NCI-H2029 (cell line): Measurements from ENCODE around the gene PELI2.
"Not testable (repeated sequence)": the region's sequence is repeated elsewhere in the genome, so short reads cannot be mapped to it uniquely, and the experiment has no call there.

Source experiments
- DNase-seq: peaks from one replicate; lab custom pipeline; 2025; lab: John Stamatoyannopoulos, UW

The PELI2 gene

DNA sequence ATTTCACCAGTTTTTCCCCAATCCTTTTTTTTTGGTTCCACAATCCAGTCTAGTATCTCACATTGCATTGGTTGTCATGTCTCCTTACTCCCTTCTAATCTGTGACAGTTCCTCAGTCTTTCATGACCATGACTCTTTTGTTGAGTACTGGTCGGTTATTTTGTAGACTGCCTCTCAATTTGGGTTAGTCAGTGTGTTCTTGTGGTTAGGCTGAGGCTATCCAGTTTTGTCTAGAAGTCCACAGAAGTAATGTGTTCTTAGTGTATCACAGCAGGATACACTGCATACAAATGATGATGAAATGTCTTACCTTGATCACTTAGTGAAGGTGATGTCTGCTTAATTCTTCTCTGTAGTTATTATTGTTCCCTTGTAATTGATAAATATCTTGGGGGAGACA lies 24.8 kb downstream of the PELI2 start:
- no peak for DNase-seq

DNA sequence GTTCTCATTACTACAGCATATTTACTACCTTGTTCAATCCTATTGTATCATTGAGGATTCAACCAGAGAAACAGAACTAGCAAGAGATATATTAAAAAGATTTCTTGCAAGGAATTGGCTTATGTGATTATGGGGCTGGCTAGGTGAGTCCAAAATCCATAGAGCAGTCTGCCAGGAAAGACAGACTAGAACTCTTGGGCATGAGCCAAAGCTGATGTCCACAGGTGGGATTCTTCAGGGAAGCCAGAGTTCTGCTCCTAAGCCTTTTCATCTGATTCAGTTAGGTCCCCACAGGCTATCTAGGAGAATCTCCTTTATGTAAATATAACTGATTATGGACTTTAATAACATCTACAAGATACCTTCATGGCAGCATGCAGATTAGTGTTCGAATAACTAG lies 26.0 kb downstream of the PELI2 start:
- DNase-seq, result no peak

DNA sequence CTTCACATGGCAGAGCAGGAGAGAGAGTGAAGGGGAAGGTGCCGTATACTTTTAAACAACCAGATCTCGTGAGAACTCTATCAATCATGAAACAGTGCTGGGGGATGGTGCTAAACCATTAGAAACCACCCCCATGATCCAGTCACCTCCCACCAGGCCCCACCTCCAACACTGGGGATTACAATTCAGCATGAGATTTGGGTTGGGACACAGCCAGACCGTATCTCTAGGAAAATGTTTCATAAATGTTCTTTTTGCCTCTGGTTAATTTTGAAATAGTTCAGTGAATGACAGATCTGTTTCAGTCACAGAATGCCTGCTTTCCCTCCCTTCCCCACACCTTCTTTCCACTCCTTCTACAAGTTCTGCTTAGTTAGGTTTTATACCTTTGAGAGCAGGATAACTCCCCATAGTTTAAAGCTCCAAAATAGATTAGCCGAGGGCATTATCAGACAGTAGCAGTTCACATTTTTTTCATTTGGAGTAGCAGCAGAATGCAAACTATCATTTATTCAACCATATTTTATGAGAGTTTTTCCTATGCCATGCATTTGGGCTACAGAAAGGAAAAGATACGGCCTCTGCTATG lies 27.1 kb downstream of the PELI2 start:
- no peak for DNase-seq

DNA sequence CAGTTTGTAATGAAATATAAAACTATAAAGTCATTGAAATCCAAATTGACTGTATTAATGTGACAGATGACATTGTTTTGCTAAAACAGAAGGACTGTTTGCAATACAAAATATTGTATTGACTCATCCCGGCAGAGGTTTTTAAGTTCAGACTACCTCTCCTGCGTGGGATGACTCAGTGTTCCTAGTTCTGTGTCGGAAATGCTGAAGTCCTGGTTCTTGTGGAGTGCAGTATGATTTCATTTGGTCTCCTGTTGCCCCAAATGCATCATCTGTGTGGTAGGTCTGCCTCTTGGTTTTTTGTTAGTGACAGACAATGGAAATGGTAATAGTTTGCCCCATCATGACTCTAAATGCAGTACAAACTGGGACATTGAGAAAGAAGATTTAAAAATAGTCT lies 27.8 kb downstream of the PELI2 start:
- no peak for DNase-seq

- DNase-seq, result no peak
Observed at GRCh38 chr14:56147449-56147848, 29.2 kb downstream of the PELI2 start.

GRCh38 chr14:56147986-56148901 lies 30.0 kb downstream of the PELI2 start:
- no peak for DNase-seq

- DNase-seq, result no peak
Observed at GRCh38 chr14:56149151-56149550, 30.9 kb downstream of the PELI2 start.

DNA sequence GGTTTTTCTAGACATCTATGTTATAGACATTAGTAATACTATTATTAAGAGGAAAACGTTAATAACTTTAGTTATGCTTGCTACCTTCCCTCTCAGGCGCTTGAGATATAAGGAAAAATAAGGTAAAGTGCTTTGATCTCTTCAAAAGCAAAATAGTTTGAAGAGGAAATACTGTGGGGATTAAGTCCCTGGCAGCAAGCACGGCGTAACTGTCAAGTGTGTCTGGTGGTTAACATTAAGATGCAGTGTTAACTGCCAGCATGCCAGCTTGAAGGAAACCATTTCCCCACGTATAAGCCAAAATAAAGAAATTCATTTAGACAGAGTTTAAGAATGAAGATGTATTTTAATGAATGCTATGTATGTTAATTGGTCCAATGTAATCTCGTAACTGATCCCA lies 31.8 kb downstream of the PELI2 start:
- no peak for DNase-seq

GRCh38 chr14:56150645-56151345 lies 32.6 kb downstream of the PELI2 start:
- no peak for DNase-seq

GRCh38 chr14:56152221-56152620 lies 34.0 kb downstream of the PELI2 start:
- no peak for DNase-seq

DNA sequence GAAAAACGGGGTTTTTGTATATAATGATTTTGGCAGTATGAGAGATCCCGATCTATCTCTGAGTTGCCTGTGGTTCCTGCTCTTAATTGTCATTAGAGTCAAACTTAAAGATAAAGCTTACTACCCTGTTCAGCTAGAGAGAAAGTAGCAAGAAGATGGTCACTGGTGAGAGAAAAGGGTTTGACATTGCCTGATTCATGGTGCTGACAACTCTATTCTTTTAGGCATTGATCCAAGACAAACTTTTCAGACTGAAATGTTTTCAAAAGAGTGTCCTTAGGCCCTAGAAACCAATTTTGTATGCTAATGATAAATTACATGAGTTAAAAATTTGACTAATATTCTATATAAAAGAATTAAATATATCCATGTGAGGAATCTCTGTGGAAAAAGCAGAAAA lies 35.1 kb downstream of the PELI2 start:
- DNase-seq, result no peak

- no peak for DNase-seq
Observed at GRCh38 chr14:56154321-56154720, 36.1 kb downstream of the PELI2 start.

DNA sequence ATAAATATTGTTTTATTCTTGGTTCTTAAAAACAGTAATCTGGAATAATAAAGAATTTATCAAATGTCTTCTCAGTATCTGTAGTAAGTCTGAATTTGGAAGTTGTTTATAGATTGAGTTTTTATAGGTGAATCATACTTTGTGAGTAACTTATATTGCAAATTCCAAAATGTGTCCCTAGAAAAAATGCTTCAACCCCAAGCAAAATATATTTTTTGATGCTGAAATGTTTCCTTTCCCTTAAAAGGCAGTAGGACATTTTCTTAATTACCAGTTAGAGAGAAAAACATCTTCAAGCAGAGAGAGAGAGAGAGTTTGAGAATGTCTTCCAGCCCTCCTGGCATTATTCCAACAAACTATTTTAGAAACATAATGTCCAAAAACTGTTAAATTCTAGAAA lies 37.9 kb downstream of the PELI2 start:
- no peak for DNase-seq

DNA sequence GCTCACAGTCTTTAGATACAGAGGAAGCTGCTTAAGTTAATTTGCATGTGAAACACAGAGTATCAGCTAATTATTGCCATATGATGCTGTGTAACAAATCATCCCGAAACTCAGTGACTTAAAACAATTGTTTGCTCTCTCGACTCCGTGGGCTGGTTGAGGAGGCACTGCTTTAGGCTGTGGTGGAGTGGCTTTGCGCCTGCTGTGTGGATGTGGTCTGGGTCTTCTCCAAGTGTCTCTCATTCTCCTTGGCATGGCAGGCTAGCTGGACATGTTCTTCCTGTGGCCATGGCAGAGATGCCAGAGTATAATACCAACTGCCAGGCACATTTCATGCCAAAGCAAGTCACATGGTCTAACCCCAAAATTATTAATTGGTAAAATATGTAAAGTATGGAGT lies 40.9 kb downstream of the PELI2 start:
- DNase-seq, result no peak

DNA sequence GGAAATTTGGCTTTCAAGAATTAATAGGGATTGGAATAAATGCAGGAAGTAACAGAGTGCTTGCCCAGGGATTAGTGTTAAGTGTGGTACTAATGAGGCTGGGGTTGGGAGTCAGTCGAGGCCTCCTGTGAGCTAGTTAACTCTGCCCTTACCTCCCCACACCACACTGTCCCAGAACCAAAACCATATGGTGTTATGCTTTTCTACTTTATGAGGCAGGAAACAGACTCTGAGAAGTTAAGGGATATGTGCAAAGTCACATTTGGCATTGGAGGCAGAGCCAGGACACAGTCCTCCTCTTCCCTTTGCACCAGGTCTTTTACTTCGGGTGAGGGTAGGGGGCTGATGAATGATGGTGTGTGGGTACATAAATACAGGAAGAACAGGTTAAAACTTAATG lies 41.9 kb downstream of the PELI2 start:
- no peak for DNase-seq

DNA sequence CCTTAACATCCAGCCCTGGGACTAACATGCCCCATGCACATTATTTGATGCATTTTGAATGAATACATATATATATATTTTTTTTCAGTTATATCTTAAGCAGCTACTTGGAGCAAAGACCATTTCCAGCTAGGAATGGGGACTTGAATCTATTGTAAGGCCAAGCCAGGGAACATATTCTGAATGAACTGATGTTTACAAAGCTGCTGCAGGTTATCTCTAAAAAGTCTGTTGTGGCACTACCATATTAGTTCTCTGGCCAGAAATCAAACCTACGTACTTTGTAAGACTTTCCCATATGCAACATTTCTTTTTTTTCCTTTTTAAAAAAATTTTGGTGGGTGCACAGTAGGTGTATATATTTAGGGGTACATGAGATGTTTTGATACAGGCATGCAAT lies 43.4 kb downstream of the PELI2 start:
- no peak for DNase-seq

- DNase-seq, result no peak
Observed at GRCh38 chr14:56162476-56162875, 44.3 kb downstream of the PELI2 start.

DNA sequence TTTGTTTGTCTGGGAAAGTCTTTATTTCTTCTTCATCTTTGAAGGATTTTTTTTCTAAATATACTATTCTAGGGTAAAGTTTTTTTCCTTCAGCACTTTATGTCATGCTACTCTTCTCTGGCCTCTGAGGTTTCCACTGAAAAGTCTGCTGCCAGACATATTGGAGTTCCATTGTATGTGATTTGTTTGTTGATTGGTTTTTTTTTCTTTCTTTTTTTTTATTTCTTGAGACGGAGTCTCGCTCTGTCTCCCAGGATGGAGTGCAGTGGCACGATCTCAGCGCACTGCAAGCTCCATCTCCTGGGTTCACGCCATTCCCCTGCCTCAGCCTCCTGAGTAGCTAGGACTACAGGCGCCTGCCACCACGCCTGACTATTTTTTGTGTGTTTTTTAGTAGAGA lies 48.4 kb downstream of the PELI2 start:
- DNase-seq, result not testable (repeated sequence)

GRCh38 chr14:56168007-56168616 lies 49.9 kb downstream of the PELI2 start:
- no peak for DNase-seq

- DNase-seq, result no peak
Observed at GRCh38 chr14:56170028-56170427, 51.8 kb downstream of the PELI2 start.

DNA sequence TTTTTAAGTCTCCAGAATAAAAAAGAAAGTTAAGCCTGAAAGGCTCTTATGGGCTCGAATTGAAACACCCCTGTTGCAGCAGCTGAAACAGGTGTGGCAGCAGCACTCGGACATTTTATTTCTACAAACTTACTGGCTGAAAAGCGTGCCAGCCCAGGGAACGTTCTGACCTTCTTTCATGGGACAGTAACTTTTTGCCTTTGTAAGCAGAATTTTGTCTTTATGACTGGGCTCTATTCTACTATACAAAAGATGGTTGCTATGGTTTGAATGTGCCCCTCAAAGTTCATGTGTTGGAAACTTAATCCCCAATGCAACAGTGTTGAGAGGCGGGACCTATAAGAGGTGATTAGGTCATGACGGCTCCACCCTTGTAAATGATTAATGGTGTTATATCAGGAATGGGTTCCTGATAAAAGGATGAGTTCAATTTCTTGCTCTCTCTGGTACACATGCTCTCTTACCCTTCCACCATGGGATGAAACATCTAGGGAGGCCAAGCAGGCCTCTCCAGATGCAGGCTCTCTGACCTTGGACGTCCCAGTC lies 52.7 kb downstream of the PELI2 start:
- DNase-seq, result no peak

DNA sequence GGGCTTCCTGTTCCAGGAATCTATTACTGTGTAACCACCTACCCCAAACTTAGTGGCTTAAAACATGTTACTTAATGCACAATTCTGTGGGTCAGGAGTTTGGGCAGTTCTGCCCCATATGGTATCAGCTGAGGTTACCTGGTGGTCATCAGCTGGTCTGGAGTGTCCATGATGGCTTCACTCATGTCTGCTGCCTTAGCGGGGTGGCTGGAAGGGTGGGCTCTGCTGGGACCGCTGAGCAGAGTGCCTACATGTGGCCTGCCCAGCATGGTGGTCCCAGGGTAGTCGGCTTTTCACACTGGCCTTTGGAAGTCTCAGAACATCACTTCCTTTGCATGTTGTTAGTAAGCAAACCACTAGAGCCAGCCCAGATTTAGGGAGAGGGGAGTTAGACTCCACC lies 53.9 kb downstream of the PELI2 start:
- no peak for DNase-seq
